22Rv1 (cell line): ENCODE measurements around the gene CST6.

Experiments used
- H3K27ac ChIP-seq: fragments of 450-650 bp; 2 replicates; pipeline ENCODE4 v1.5.1; 2017
- CTCF ChIP-seq: fragments of 450-650 bp; IDR thresholded peaks from 2 replicates; pipeline ENCODE4 v1.5.1; 2017; ENCODE audit warnings: mild to moderate bottlenecking
- ZFX ChIP-seq: fragments of 450-650 bp; IDR thresholded peaks from 2 replicates; pipeline ENCODE4 v1.6.1; 2017; ENCODE audit warnings: antibody characterized with exemption, borderline replicate concordance

The CST6 gene

GRCh38 chr11:66012371-66012945 is 650 bp downstream of the CST6 start:
- TF ChIP-seq CTCF: no peak
- no peak for TF ChIP-seq ZFX
- no peak overlapping the region for H3K27ac ChIP-seq

DNA sequence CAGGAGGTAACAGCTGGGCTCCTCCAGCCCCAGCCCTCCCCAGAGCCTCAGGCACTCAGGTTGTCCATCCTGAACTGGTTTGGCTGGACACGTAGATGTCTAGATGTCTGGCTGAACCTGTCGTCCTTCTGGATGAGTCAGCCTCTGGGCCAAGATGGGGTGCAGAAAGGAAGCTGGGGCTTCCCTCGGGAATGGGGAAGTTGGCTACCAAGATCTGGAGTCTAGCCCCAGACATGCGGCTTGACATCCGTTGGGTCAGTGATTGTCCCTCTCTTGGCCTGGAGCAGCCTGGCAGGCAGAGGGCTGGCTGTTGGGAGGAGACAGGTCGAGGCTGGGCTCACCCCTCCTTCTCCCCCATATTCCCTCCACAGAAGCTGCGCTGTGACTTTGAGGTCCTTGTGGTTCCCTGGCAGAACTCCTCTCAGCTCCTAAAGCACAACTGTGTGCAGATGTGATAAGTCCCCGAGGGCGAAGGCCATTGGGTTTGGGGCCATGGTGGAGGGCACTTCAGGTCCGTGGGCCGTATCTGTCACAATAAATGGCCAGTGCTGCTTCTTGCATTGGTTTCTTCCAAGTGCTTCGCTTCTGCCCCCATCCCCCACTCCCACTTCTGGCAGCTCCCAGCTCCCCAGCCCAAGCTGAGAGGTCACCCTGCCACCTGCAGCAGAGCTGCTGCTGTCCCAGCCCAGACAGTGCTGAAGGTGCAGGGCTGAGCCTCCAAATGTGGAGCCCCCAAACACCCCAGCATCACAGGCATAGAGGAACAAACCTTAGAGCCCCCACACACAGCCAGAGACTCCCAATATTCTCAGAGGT is 1.3 kb downstream of the CST6 start:
- TF ChIP-seq ZFX (no peak), CTCF (no peak)
- H3K27ac ChIP-seq: no peak overlapping the region

GRCh38 chr11:66013762-66014100 is 1.9 kb downstream of the CST6 start:
- TF ChIP-seq CTCF (no peak), ZFX (no peak)
- H3K27ac ChIP-seq: no peak overlapping the region

DNA sequence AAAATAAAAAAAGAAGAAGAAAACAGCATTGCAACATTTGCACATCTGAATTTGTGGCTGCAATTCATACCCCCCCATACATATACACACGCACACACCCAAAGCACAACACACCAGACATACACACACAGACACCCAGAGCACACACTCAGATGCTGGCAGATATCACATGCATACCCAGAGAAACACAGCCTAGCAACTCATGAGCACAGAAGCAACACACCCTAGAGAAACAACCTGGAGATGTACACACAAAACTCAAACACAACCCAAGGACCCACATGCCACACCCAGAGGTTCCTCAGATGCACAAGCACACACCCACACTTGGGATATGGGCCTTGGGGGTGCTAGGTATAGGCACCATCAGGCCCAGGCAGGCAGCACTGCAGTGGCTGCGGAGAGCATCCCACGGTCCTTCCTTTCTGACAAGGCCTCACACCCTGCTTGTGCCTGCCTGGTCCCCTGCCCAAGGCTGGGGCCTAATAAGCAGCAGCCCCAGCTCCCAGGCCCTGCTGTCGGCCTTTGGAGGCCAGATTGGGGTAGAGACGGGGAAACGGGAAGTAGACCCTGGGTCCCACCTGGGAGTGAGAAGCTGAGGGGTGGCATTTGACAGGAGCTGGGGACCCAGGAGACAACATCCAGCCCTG is 3.1 kb downstream of the CST6 start:
- no peak for TF ChIP-seq CTCF
- no peak for TF ChIP-seq ZFX

GRCh38 chr11:66015454-66015881 is 3.7 kb downstream of the CST6 start:
- H3K27ac ChIP-seq: no peak overlapping the region
- TF ChIP-seq CTCF (no peak), ZFX (no peak)

More for the DNA sequence above, 3.1 kb downstream of the CST6 start:
- H3K27ac ChIP-seq: no peak overlapping the region

- no peak for TF ChIP-seq ZFX
- TF ChIP-seq CTCF: no peak
- no peak overlapping the region for H3K27ac ChIP-seq
These were observed 4.4 kb downstream of the CST6 start for GRCh38 chr11:66015936-66016792.
